ENCODE results near the gene ZNF503. TPM values are rescaled to one million over a fixed set of nuclear protein-coding genes. Genes with fewer than 3 reads are reported as not detected.
"Not testable (repeated sequence)": the region's sequence is repeated elsewhere in the genome, so short reads cannot be mapped to it uniquely, and the experiment has no call there.

Gene ZNF503
- total RNA-seq, 1 experiment from 2014 or later, result 8.8 TPM

DNA sequence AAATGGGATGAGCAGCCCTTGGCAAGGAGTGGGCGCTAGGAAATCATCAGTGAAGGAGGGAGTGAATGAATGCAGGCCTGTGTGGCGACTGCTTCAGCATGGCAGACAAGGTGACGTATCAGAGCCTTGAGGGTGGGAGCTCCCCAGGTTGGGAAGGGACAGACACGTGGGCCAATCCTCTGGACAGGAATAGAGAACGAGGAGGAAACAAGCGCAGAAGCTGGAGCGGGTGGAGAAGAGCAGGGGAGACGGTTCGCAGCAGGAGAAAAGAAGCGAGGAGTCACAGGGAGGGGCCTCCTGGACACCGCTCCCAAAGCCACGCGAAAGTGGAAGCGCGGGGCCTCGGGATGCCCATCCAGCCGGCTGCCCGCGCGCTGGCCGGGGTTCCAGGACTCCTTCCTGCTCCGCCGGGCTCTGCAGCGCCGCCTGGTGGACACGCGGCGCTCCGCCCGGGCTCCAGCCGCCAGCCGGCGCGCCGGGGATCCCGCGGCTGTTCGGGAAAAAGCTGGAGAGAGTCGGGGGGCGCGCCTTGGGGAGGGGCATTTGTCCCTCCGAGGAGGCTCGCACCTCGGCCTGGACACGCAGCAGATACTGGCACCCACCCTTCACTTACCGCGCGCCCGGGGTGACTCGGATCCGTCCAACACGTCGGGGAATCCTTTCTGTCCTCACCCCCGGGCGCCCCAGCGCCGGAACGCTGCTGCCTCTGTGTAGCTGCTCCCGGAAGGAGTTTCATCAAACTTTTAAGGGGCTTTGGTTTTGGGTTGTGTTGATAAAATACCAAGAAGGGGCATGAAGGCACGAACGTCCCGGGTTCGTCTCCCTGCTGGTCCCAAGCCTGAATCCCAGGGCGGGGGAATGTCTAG, 6.3 kb downstream of the ZNF503 start:
- DNase-seq (ENCODE audit: low spot score), result no peak

GRCh38 chr10:75394221-75394620, 7.3 kb downstream of the ZNF503 start:
- no peak for DNase-seq (ENCODE audit: low spot score)

GRCh38 chr10:75392744-75393143, 8.8 kb downstream of the ZNF503 start:
- no peak for DNase-seq (ENCODE audit: low spot score)

GRCh38 chr10:75392271-75392670, 9.3 kb downstream of the ZNF503 start:
- DNase-seq (ENCODE audit: low spot score), result no peak

- DNase-seq (ENCODE audit: low spot score), result no peak
Measured at GRCh38 chr10:75390178-75390577, 11.4 kb downstream of the ZNF503 start.

DNA sequence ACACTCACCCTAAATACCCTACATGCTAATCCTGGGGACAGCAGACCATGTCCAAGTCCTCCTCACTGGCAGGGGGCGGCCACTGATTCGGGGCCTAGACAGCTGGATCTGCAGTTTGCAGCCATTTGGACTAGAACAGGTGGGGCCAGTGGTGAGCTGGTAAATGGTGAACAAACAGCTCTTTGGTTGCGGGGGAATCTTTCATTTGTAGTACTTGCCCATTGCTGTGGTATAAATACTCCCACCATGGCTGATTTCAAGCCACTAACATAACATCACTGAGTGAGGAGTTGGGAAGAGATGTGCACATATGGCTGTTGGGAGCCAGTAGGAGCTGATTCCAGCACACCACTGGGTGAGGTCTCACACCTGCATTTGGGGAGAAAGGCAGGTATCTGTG, 13.5 kb downstream of the ZNF503 start:
- no peak for DNase-seq (ENCODE audit: low spot score)

DNA sequence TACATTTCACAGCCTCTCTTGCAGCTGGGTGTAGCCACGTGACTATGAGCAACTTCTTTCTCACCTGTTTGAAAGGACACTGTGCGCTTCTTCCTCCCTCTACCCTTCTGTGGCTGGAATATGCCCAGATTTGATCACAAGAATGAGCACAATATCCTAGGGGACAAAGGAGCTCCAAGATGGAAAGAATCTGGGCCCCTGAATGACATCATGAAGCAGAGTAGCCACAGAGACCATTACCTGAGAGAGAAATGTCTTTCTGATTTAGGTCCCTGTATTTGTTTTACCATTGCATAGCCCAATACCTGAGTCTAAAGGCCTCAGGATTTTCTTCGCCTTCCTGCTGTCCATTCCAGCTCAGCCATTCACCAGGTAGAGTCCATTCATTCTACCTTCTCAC, 15.4 kb downstream of the ZNF503 start:
- no peak for DNase-seq (ENCODE audit: low spot score)

GRCh38 chr10:75379817-75380216, 21.7 kb downstream of the ZNF503 start:
- no peak for DNase-seq (ENCODE audit: low spot score)

GRCh38 chr10:75379212-75379724, 22.3 kb downstream of the ZNF503 start:
- peak; percentile 95 for DNase-seq (ENCODE audit: low spot score)

DNA sequence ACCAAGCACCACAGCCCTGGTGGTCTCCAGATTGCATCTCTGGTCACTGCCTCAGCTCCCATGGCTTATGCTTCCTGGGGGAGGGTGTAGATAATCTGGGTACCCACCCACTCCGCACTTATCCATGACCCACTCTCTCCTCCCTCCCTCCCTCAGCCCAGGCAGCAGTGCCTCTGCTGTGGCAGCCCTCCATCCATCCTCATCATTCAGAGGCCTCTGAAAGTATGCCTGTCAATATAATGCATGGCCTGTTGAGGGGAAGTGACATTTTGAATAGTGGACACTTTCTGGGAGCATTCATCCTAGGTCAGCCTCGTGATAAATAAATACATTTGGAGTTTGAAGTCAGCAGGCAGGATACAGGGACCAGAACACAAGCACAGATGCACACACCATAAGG, 23.2 kb downstream of the ZNF503 start:
- no peak for DNase-seq (ENCODE audit: low spot score)

DNA sequence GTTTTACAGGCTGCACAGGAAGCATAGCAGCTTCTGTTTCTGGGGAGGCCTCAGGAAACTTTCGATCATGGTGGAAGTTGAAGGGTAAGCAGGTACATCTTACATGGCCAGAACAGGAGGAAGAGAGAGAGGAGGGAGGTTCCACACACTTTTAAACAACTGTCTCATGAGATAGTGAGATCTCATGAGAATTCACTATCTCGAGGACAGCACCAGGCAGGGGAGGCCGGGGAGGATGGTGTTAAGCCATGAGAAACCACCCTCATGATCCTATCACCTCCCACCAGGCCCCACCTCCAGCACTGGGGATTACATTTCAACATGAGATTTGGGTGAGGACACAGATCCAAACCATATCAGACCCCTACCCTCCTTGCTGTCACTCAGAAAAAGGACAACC, 23.7 kb downstream of the ZNF503 start:
- no peak for DNase-seq (ENCODE audit: low spot score)

GRCh38 chr10:75375838-75376237, 25.7 kb downstream of the ZNF503 start:
- DNase-seq (ENCODE audit: low spot score), result no peak

- no peak for DNase-seq (ENCODE audit: low spot score)
Measured at GRCh38 chr10:75371010-75371409, 30.6 kb downstream of the ZNF503 start.

- not testable (repeated sequence) for DNase-seq (ENCODE audit: low spot score)
Measured at GRCh38 chr10:75369838-75370237, 31.7 kb downstream of the ZNF503 start.

- DNase-seq (ENCODE audit: low spot score), result no peak
Measured at GRCh38 chr10:75367901-75368300, 33.7 kb downstream of the ZNF503 start.

DNA sequence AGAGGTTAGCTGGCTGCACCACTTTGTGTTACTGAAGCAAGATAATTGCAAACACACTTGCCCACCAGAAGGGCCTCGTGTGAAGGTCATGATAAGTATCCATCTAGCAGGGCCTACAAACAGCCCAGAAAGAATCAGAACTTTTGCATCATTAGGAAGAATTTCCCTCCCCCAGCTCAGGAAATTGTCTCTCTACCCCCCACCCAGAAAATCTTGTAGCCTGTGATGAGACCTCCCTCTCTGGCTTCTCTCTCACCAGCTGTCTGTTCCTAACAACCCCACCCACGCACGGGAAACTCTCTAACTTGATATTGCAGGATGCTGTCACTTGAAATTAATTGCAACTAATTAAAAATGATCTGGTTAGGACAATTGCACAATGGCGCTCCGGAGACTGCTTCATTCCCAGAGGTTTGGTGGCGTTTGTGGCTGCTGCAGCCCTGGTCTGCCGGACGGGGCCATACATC, 34.5 kb downstream of the ZNF503 start:
- DNase-seq (ENCODE audit: low spot score), result peak; percentile 46

DNA sequence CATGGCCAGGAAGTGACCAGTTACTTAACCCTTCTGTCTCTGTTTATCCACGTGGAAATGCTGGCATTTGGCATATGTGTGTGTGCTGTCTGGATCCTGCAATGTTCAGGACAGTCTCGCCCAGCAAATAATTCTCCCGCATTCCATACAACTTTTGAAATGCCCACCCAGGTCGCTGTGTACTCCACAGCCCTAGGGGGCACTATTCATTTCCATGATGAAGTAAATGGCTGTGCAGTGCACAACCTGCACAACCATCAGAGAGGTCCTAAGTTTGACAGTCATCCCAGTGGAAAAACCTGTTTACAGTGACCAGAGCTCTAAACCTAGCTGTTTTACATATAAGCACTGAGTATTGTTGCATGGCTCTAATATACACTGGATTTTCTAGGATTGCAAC, 38.1 kb downstream of the ZNF503 start:
- no peak for DNase-seq (ENCODE audit: low spot score)

DNA sequence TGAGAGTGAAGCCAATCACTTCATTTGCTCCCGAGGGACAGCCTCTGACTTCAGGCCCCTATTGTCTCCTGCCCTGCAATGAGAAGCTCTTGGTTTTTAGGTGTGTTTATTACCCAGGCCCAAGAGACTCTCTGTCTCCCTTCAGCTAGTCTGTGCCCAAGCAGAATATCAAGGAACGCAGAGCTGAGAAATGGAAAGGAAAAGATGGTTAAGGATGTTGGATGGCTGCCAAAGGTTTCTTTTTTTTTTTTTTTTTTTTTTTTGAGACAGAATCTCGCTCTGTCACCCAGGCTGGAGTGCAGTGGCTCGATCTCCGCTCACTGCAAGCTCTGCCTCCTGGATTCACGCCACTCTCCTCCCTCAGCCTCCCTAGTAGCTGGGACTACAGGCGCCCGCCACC, 41.7 kb downstream of the ZNF503 start:
- not testable (repeated sequence) for DNase-seq (ENCODE audit: low spot score)

DNA sequence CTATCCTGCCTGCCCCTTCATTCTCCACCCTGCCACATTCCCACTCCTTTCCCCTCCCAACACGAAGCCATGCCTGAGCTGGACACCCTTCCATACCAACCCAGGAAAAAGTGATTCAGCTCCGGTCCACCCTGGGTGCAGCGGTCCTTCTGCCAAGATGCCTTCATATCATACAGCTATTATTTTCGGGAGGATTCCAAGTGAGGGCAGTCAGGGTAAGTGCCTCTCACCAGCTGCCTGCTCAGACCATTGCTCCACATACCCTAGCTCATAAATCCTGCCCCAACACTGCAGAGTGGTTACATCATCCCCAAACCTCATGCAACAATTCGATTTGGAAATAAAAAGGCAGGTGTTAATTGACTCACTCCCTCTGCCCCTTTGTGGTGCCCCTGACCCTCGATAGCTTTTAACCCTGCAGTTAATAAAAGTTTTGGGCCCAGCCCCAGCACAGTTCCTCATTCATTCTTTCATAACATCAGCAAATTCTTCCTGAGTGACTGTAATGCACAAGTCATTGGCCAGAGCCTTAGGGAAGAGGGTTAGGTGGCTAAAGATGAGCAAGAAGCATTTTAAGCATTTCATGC, 42.6 kb downstream of the ZNF503 start:
- peak; percentile 96 for DNase-seq (ENCODE audit: low spot score)

DNA sequence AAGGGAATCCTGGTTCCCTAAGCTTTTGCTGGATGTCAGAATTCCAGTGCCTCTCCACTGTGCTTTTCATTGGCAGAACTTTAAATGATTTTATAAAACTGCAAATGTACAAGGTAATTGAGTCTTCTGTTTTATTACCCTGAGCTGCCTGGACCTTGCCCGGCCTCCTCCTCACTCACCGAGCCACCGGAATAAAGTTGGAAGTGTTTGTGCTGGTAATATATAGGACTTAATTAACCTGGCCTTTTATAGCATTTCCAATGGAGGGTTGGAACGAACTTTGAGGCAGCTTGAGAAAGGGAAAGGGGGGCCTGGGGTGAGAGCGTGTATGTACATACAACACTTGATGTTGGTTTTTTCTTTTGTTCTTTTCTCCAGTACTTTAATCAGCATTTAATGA, 43.4 kb downstream of the ZNF503 start:
- DNase-seq (ENCODE audit: low spot score), result no peak

DNA sequence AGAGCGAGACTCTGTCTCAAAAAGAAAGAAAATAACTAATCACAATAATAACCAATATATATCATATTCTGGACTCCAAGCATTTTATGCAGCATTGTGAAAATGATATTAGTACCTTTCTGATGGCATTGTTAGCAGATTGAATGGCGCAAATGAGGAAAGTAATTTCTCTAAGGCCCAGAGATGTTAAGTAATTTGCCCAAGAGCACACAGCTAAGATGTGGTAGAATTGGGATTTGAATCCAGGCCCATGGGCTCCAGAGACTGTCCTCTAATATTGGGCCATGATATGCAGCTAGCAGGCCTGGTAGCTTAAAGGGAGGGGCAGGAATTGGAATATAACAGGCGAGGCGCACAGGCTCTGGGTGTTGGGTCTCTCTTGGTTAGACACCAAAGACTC, 44.1 kb downstream of the ZNF503 start:
- DNase-seq (ENCODE audit: low spot score), result no peak

DNA sequence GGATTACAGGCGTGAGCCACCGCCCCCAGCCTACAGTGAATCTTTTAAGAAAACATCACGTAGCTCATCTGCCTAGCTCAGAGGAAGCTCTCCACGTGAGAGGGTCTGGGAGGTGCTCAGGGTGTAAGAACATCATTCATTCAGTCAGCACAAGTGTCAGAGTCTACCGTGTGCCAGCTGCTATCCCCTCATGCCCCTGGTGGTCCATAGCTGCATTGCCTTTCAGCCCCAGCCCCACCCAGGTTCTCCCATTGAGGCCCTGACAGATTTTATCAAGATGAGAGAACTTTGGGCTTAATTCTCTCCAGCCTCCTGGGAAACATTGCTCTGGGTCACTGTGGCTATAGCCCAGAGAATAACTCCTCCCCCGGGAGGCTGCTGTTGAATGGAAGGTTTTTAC, 45.1 kb downstream of the ZNF503 start:
- no peak for DNase-seq (ENCODE audit: low spot score)

DNA sequence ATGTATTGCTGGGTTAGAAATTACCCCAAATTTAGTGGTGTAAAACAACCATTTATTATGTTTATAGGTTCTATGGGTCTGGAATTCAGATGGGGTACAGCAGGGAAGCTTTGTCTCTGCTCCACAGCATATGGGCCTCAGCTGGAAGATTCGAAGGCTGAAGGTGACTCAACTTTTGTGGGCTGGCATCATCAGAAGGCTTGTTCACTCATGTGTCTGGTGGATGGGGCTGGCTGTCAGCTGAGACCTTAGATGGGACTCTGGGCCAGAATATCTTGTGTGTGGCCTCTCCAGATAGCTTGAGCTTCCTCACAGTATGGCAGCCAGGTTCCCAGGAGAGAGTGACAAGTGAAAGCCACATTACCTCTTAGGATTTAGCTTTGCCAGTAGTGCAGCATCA, 45.9 kb downstream of the ZNF503 start:
- DNase-seq (ENCODE audit: low spot score), result no peak

All from A172 (cell line).